ENCODE results near the gene PDZRN4. TPM values are rescaled to one million over a fixed set of nuclear protein-coding genes. Genes with fewer than 3 reads are reported as not detected.

Gene PDZRN4
- total and polyA plus RNA-seq, 2 donors (not counting 3 experiments of a cell fraction or from before 2014, with no cell fraction given) = not detected

GRCh38 chr12:41217727-41218126 is 29.6 kb downstream of the PDZRN4 start:
- FAIRE-seq = no peak
- no peaks in the 10 kb centered on the region for H3K36me3 ChIP-seq (ENCODE audit: control insufficient read depth in 2 of 2, extremely low read depth in 1 of 2, insufficient read depth in 2 of 2, low read length in 2 of 2)
- CTCF ChIA-PET = no interaction called here

More at GRCh38 chr12:41217727-41218126, 29.6 kb downstream of the PDZRN4 start:
- H3K9me3 ChIP-seq (replicated peaks; ENCODE audit: control insufficient read depth, insufficient read depth, low read length) = no peaks in the 10 kb centered on the region
- no peak overlapping the region for H3K27ac ChIP-seq (ENCODE audit: insufficient read depth, low read depth, low read length)
- dilution Hi-C loops (cut with MboI; ENCODE audit: extremely low pct_ligation_motif_present, low sequenced_read_pairs) = no loop called here
- no peak overlapping the region for H2AFZ ChIP-seq (ENCODE audit: low read depth, low read length)
- H3K9ac ChIP-seq (replicated peaks; ENCODE audit: extremely low read depth, insufficient read depth, low read length) = no peak overlapping the region
- no peaks in the 10 kb centered on the region for H3K79me2 ChIP-seq (ENCODE audit: control insufficient read depth, insufficient read depth, low read length)
- TF ChIP-seq EZH2 (IDR thresholded peaks at IDR 0.05; ENCODE audit: borderline replicate concordance, low read depth, low read length, severe bottlenecking) (no peak), POLR2AphosphoS5 (IDR thresholded peaks at IDR 0.05; ENCODE audit: insufficient read depth, low read depth, low read length) (no peak), FOS (IDR thresholded peaks at IDR 0.05; ENCODE audit: borderline replicate concordance, insufficient read depth, low read length) (no peak), JUN (IDR thresholded peaks at IDR 0.05; ENCODE audit: borderline replicate concordance, insufficient read depth, insufficient read length, low read depth) (no peak), POLR2A (IDR thresholded peaks at IDR 0.05; ENCODE audit: low read depth, low read length) (no peak), CTCF (IDR thresholded peaks at IDR 0.05; ENCODE audit: extremely low read depth in 1 of 2, insufficient read depth in 1 of 2, low read depth in 1 of 2, low read length in 2 of 2) (no peak), MYC (IDR thresholded peaks at IDR 0.05; ENCODE audit: low read depth, low read length) (no peak), MAX (IDR thresholded peaks at IDR 0.05; ENCODE audit: insufficient read depth, insufficient read length) (no peak), GATA2 (IDR thresholded peaks at IDR 0.05; ENCODE audit: insufficient read depth, insufficient read length, low read depth, low read length) (no peak)
- H3K4me3 ChIP-seq (replicated peaks in 1 of 3; ENCODE audit: insufficient read depth in 1 of 3, low read depth in 1 of 3, low read length in 3 of 3) = no peak overlapping the region
- H4K20me1 ChIP-seq (replicated peaks; ENCODE audit: control insufficient read depth, extremely low read depth, insufficient read depth, low read length) = no peaks in the 10 kb centered on the region
- intact Hi-C loops (cut with micrococcal nuclease) = no loop called here
- DNase-seq (ENCODE audit: low read depth, low spot score) = no peak
- no peaks in the 10 kb centered on the region for H3K4me1 ChIP-seq (ENCODE audit: control insufficient read depth, extremely low read depth, insufficient read depth, low read length)
- no peaks in the 10 kb centered on the region for H3K9me1 ChIP-seq (replicated peaks; ENCODE audit: control insufficient read depth, extremely low read depth, insufficient read depth, low read length)
- POLR2A ChIA-PET = no interaction called here
- BruUV-seq (replicated peaks) = no TSS peak
- no peak overlapping the region for H3K4me2 ChIP-seq (ENCODE audit: insufficient read depth, low read length)
- no peaks in the 10 kb centered on the region for H3K27me3 ChIP-seq (ENCODE audit: control insufficient read depth in 2 of 2, insufficient read depth in 2 of 2, low read length in 2 of 2)
